Measurements from ENCODE around the gene ZNF641. TPM values are rescaled to one million over a fixed set of nuclear protein-coding genes. Genes with fewer than 3 reads are reported as not detected.

Gene ZNF641
- total and polyA plus RNA-seq, 12 donors = 17.4 to 65.2 (median 44.7) TPM

DNA sequence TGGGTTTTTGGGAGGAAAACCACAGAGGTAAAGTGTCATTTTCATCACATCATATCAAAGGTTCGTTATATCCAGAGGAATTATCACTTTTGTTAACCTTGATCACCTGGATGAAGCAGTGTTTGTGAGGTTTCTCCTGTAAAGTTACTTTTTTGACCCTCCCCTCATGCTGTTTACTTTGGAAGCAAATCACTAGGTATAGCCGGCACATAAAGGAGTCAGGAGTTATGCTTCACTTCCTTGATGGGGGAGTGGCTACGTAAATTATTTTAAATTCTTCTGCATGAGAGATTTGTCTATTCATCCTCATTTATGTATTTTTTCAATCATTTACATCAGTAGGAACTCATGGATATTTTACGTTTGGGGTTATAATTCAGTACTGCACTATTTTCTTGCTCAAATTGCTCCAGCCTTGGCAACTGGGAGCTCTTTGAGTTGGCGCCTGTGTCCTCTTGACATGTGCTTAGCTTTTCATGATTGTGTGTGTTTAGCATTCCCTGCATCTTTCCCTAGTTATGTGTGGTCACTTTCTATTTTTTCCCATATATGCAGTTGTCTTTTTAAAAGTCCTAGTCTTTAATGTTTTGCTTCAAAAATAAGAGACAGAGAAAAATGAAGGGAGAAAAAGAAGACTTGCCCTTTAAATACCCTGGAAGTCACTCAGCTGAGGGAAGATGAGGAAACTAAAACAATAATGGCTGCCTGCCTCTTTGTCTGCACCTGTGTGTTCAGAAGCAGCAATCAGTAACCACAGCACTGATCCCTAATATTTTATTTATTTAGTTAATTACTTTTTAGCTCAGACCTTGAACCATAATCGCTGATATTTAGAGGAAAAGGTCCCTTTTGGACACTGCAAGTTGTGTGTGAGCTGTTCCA lies 62.1 kb downstream of the ZNF641 start:
- Histone ChIP-seq H3K27ac (no peak overlapping the region), H3K9me3 (replicated peaks in 1 of 3) (no peaks in the 10 kb centered on the region), H3K27me3 (no peaks in the 10 kb centered on the region), H3K4me1 (replicated peaks in 1 of 2) (no peaks in the 10 kb centered on the region), H3K4me3 (no peak overlapping the region), H3K36me3 (replicated peaks in 1 of 2) (no peaks in the 10 kb centered on the region)
- 66 to 74% (median 71%) methylated on average over 6 of the region's 6 CpGs for whole genome bisulfite sequencing, 4 donors
- DNase-seq = no peak
- TF ChIP-seq POLR2A (IDR thresholded peaks at IDR 0.05) = no peak
- TF ChIP-seq, protein P1, sequence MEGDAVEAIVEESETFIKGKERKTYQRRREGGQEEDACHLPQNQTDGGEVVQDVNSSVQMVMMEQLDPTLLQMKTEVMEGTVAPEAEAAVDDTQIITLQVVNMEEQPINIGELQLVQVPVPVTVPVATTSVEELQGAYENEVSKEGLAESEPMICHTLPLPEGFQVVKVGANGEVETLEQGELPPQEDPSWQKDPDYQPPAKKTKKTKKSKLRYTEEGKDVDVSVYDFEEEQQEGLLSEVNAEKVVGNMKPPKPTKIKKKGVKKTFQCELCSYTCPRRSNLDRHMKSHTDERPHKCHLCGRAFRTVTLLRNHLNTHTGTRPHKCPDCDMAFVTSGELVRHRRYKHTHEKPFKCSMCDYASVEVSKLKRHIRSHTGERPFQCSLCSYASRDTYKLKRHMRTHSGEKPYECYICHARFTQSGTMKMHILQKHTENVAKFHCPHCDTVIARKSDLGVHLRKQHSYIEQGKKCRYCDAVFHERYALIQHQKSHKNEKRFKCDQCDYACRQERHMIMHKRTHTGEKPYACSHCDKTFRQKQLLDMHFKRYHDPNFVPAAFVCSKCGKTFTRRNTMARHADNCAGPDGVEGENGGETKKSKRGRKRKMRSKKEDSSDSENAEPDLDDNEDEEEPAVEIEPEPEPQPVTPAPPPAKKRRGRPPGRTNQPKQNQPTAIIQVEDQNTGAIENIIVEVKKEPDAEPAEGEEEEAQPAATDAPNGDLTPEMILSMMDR (IDR thresholded peaks at IDR 0.05) = no peak
- intact Hi-C loops (cut with DNase I) = loop anchor here in 1 of 2 donors (10.0 kb wide), 1 partner anchor 166 kb away; no protein-coding TSS in a partner anchor

Small RNAs within 50 kb of the gene (small RNA-seq; reads per million reads assigned to genes)
- 0 reads per million in 2 donors for gene AC024257.2

Other genes starting within 250 kb of the ZNF641 start
- gene SENP1, start 244.8 kb downstream of the ZNF641 start, total RNA-seq = 10 to 100 TPM in 6 of 9 donors, 1 to 10 TPM in 3; 6.0 to 21.6 (median 12.9) TPM
- gene SENP1, start 244.8 kb downstream of the ZNF641 start, polyA plus RNA-seq = 10 to 100 TPM in 1 of 3 donors, 1 to 10 TPM in 2; 3.0 to 10.2 (median 3.8) TPM
- gene PFKM, start 231.6 kb downstream of the ZNF641 start, total RNA-seq = 100 to 1,000 TPM in 7 of 9 donors, 10 to 100 TPM in 2; 94.3 to 183 (median 119) TPM
- 10 to 100 TPM; 44.4 to 93.7 (median 67.4) TPM for gene PFKM, start 231.6 kb downstream of the ZNF641 start, polyA plus RNA-seq
- gene ASB8, start 193.4 kb downstream of the ZNF641 start, total RNA-seq = 10 to 100 TPM; 29.5 to 69.8 (median 50.9) TPM
- gene ASB8, start 193.4 kb downstream of the ZNF641 start, polyA plus RNA-seq = 10 to 100 TPM; 13.9 to 68.8 (median 15.5) TPM
- gene CCDC184, start 167.3 kb downstream of the ZNF641 start, total RNA-seq = 10 to 100 TPM in 2 of 9 donors, 1 to 10 TPM in 7; 1.4 to 12.8 (median 8.2) TPM
- 1 to 10 TPM; 3.6 to 6.2 (median 5.7) TPM for gene CCDC184, start 167.3 kb downstream of the ZNF641 start, polyA plus RNA-seq
- not detected for gene OR10AD1, start 147.6 kb downstream of the ZNF641 start, total RNA-seq
- under 1 TPM in 1 of 3 donors, not detected in 2; 0.16 TPM for gene OR10AD1, start 147.6 kb downstream of the ZNF641 start, polyA plus RNA-seq
- gene ANP32D, start 121.6 kb upstream of the ZNF641 start, total RNA-seq = 1 to 10 TPM in 1 of 9 donors, under 1 TPM in 2, not detected in 6; 0.27 to 2.1 (median 0.72) TPM
- 1 to 10 TPM in 1 of 3 donors, not detected in 2; 1.3 TPM for gene ANP32D, start 121.6 kb upstream of the ZNF641 start, polyA plus RNA-seq
- 1 to 10 TPM in 2 of 9 donors, under 1 TPM in 4, not detected in 3; 0.50 to 1.6 (median 0.85) TPM for gene C12orf54, start 131.6 kb upstream of the ZNF641 start, total RNA-seq
- 1 to 10 TPM in 2 of 3 donors, under 1 TPM in 1; 0.55 to 5.6 (median 2.2) TPM for gene C12orf54, start 131.6 kb upstream of the ZNF641 start, polyA plus RNA-seq
- under 1 TPM in 1 of 9 donors, not detected in 8; 0.11 TPM for gene OR8S1, start 174.7 kb upstream of the ZNF641 start, total RNA-seq
- not detected for gene OR8S1, start 174.7 kb upstream of the ZNF641 start, polyA plus RNA-seq
- gene LALBA, start 219.1 kb upstream of the ZNF641 start, total RNA-seq = not detected
- gene LALBA, start 219.1 kb upstream of the ZNF641 start, polyA plus RNA-seq = not detected

Measured in adrenal gland (tissue), 12 donors.